Neural progenitor cell (in vitro differentiated cells): ENCODE results near the gene KLC1. TPM values are rescaled to one million over a fixed set of nuclear protein-coding genes. Genes with fewer than 3 reads are reported as not detected.

Experiments
- DNase-seq: peaks from one replicate; pipeline ENCODE4 v3.0.0-alpha.2; 2016; ENCODE audit warnings: low spot score
- H2AFZ ChIP-seq: fragments of 200-600 bp; sonication (generic); replicated peaks from 2 replicates; pipeline ENCODE4 v1.6.1; 2016; ENCODE audit warnings: antibody characterized with exemption
- H3F3A ChIP-seq: fragments of 200-600 bp; sonication (generic); 2 replicates; pipeline ENCODE4 v1.6.1; 2016; ENCODE audit warnings: antibody characterized with exemption, low read depth
- H3K27ac ChIP-seq: fragments of 200-600 bp; sonication (generic); 2 replicates; pipeline ENCODE4 v1.5.1; 2016; ENCODE audit warnings: mild to moderate bottlenecking
- H3K27me3 ChIP-seq: fragments of 200-600 bp; sonication (generic); 2 replicates; pipeline ENCODE4 v1.6.1; 2016; ENCODE audit warnings: mild to moderate bottlenecking, moderate library complexity
- H3K36me3 ChIP-seq: fragments of 200-600 bp; sonication (generic); 2 replicates; pipeline ENCODE4 v1.5.1; 2016
- H3K4me1 ChIP-seq: fragments of 200-600 bp; sonication (generic); 2 replicates; pipeline ENCODE4 v1.6.1; 2016; ENCODE audit warnings: mixed run types
- H3K4me2 ChIP-seq: fragments of 200-600 bp; sonication (generic); 2 replicates; pipeline ENCODE4 v1.6.1; 2016
- H3K4me3 ChIP-seq: fragments of 200-600 bp; sonication (generic); 2 replicates; pipeline ENCODE4 v1.5.1; 2016
- H3K79me2 ChIP-seq: fragments of 200-600 bp; sonication (generic); 2 replicates; pipeline ENCODE4 v1.6.1; 2016; ENCODE audit warnings: low read depth
- H3K9ac ChIP-seq: fragments of 200-600 bp; sonication (generic); 2 replicates; pipeline ENCODE4 v1.6.1; 2016
- H3K9me3 ChIP-seq: fragments of 200-600 bp; sonication (generic); 2 replicates; pipeline ENCODE4 v1.5.1; 2016; ENCODE audit warnings: low read depth
- H4K20me1 ChIP-seq: fragments of 200-600 bp; sonication (generic); 2 replicates; pipeline ENCODE4 v1.6.1; 2016; ENCODE audit warnings: low read depth
- H3K27ac Mint-ChIP-seq: 3 replicates; pipeline ENCODE4 v1.8.0; 2021; ENCODE audit warnings: mixed read lengths
- H3K27me3 Mint-ChIP-seq: 2 replicates; pipeline ENCODE4 v1.8.0; 2022; ENCODE audit warnings: low read depth, mild to moderate bottlenecking, inconsistent platforms, moderate library complexity, mixed read lengths; ENCODE audit not compliant: insufficient read depth
- H3K36me3 Mint-ChIP-seq: 3 replicates; pipeline ENCODE4 v1.8.0; 2021; ENCODE audit warnings: mixed read lengths
- H3K4me1 Mint-ChIP-seq: 3 replicates; pipeline ENCODE4 v1.8.0; 2021; ENCODE audit warnings: mixed read lengths
- H3K4me3 Mint-ChIP-seq: 3 replicates; pipeline ENCODE4 v1.8.0; 2021; ENCODE audit warnings: mild to moderate bottlenecking, moderate library complexity, mixed read lengths
- H3K9me3 Mint-ChIP-seq: 3 replicates; pipeline ENCODE4 v1.8.0; 2020; ENCODE audit warnings: mixed read lengths
- CTCF ChIP-seq: fragments of 200-600 bp; sonication (generic); IDR thresholded peaks from 2 replicates; pipeline ENCODE4 v1.5.1; 2017; ENCODE audit warnings: antibody characterized with exemption, mild to moderate bottlenecking
- EZH2 ChIP-seq: fragments of 200-600 bp; sonication (generic); IDR thresholded peaks from 2 replicates; pipeline ENCODE4 v1.6.1; 2017; ENCODE audit warnings: antibody characterized with exemption, mild to moderate bottlenecking, moderate library complexity
- EZH2phosphoT487 ChIP-seq: fragments of 200-600 bp; sonication (generic); IDR thresholded peaks from 2 replicates; pipeline ENCODE4 v1.6.1; 2017; ENCODE audit warnings: antibody characterized with exemption
- total RNA-seq: library from RNA; depleted of rRNA; stranded (reverse); fragments of >200 nt; gene quantifications from 2 replicates; pipeline ENCODE4 v1.2.3, GENCODE V29; 2015; ENCODE audit warnings: low replicate concordance

KLC1 gene
- total RNA-seq, 1 donor from 2014 or later, result 163 TPM

DNA sequence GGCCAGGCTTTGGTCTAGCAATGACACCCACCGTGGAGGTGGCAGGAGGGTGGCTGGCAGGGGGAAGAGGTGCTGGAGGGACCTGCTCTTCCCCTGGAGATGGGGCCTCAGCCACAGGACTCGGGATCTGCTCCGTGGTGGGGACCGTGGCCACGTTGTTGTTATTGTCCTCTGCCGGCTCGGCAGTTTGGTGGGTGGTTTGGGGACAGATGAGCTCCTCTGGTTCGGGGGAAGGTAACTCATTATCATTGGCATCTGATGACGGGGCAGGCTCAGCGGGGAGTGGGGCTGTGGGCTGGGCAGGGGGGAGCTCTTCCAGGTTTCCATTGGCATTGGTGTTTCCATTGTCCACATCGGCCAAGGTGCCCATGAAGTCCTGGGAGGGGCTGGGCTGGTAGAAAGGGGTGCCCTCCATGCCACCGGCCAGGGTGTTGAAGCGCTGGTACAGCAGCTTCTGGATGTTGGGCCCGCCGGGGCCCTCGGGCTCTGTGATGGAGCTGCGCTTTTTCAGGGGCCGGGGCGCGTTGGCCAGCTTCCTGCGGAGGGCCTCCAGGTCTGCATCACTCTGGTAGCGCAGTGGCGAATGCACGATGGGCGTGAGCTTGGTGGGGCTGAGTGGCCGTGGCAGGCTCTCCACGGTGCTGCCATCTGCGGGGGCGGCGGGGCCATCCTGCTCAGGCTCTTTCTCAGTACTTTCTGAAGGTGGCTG is 110.9 kb downstream of the KLC1 start:
- H3K9ac ChIP-seq, result no peak overlapping the region
- DNase-seq, result no peak
- TF ChIP-seq EZH2phosphoT487, result no peak
- no peak for TF ChIP-seq CTCF
- TF ChIP-seq EZH2, result no peak
- H3K4me3 Mint-ChIP-seq, result no peak overlapping the region
- peaks cover 4% of the 10 kb centered on the region for H3K4me1 Mint-ChIP-seq
- H3K9me3 ChIP-seq, result no peaks in the 10 kb centered on the region
- no peak overlapping the region for H3K4me3 ChIP-seq
- no peaks in the 10 kb centered on the region for H3K36me3 ChIP-seq
- H2AFZ ChIP-seq, result no peak overlapping the region
- H3K9me3 Mint-ChIP-seq, result no peaks in the 10 kb centered on the region
- no peak overlapping the region for H3K27ac Mint-ChIP-seq
- peaks cover 15% of the 10 kb centered on the region for H3K36me3 Mint-ChIP-seq
- H3F3A ChIP-seq, result no peaks in the 10 kb centered on the region
- H4K20me1 ChIP-seq, result peaks cover 5% of the 10 kb centered on the region
- H3K79me2 ChIP-seq, result no peaks in the 10 kb centered on the region
- peaks cover 5% of the 10 kb centered on the region for H3K4me1 ChIP-seq
- H3K27ac ChIP-seq, result no peak overlapping the region
- no peak overlapping the region for H3K4me2 ChIP-seq
- H3K27me3 Mint-ChIP-seq, result peaks cover 4% of the 10 kb centered on the region
- H3K27me3 ChIP-seq, result no peaks in the 10 kb centered on the region

DNA sequence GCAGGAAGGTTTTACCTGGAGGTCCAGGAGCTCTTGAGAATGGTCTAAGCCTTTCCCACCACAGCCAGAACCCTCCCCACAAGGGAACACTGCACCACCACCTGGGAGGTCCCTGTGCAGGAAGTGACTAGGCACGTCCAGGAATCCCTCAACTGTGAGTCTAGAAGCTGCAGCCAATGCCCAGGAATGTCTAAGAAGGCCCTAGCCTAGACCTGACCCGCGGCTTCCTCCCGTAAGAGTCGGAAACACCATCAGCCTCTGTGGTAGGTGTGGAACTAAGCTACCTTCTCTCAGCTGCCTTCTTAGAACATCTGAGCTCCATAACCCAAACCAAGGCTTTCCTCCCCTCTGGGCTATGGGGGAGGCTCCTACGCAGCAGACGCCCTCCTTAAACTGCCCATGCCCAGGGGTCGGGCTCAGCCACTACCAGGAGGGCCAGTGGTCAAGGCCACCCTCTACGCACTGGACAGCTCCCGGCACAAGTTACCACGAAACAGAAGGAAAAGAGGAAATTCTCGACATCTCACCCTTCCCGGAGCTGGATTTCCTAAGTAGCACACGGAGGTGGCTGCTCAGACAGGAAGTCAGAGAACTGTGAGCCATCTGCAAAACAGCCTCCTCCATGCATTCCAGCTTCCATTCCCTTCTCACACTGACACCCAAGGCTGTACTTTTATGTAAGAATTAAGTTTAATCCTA is 112.1 kb downstream of the KLC1 start:
- Mint-ChIP-seq H3K4me1 (peaks cover 4% of the 10 kb centered on the region), H3K36me3 (peaks cover 15% of the 10 kb centered on the region), H3K9me3 (no peaks in the 10 kb centered on the region), H3K27ac (no peak overlapping the region), H3K27me3 (peaks cover 2% of the 10 kb centered on the region), H3K4me3 (no peak overlapping the region)
- no peaks in the 10 kb centered on the region for H3K36me3 ChIP-seq
- H3K27me3 ChIP-seq, result no peaks in the 10 kb centered on the region
- no peak overlapping the region for H3K4me3 ChIP-seq
- H3K9me3 ChIP-seq, result no peaks in the 10 kb centered on the region
- H3F3A ChIP-seq, result no peaks in the 10 kb centered on the region
- H3K4me1 ChIP-seq, result peaks cover 5% of the 10 kb centered on the region
- no peak overlapping the region for H3K4me2 ChIP-seq
- no peaks in the 10 kb centered on the region for H3K79me2 ChIP-seq
- TF ChIP-seq EZH2 (no peak), EZH2phosphoT487 (no peak), CTCF (no peak)
- peaks cover 2% of the 10 kb centered on the region for H4K20me1 ChIP-seq
- H3K27ac ChIP-seq, result no peak overlapping the region
- H3K9ac ChIP-seq, result no peak overlapping the region
- no peak overlapping the region for H2AFZ ChIP-seq
- no peak for DNase-seq

DNA sequence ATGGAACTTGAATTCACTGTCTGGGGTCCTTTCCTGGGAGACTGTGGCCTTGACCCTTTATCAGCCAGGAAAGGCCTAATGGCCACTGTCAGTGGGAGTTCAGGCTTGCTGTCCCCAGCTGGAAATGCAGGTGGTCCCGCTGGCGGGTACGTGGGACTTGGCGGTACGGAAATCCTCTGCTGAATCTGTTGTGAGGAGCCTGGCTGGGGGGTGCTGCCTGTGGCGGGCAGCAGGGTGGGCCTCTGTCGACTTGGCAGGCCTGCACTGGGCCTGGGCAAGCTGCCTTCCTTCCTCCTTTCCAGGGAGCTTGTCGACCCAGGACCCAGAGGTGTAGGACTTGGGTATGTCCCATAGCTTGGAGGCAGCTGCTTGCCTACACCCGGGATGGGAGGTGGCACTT is 112.9 kb downstream of the KLC1 start:
- Mint-ChIP-seq H3K27ac (no peak overlapping the region), H3K27me3 (peaks cover 2% of the 10 kb centered on the region), H3K36me3 (peaks cover 15% of the 10 kb centered on the region), H3K9me3 (no peaks in the 10 kb centered on the region), H3K4me3 (no peak overlapping the region), H3K4me1 (peaks cover 4% of the 10 kb centered on the region)
- H3K27ac ChIP-seq, result no peak overlapping the region
- H3K9ac ChIP-seq, result no peak overlapping the region
- TF ChIP-seq EZH2 (no peak), CTCF (no peak), EZH2phosphoT487 (no peak)
- H3K4me3 ChIP-seq, result no peak overlapping the region
- no peaks in the 10 kb centered on the region for H4K20me1 ChIP-seq
- no peak overlapping the region for H2AFZ ChIP-seq
- H3K79me2 ChIP-seq, result no peaks in the 10 kb centered on the region
- H3F3A ChIP-seq, result no peaks in the 10 kb centered on the region
- H3K4me1 ChIP-seq, result peaks cover 5% of the 10 kb centered on the region
- H3K27me3 ChIP-seq, result no peaks in the 10 kb centered on the region
- no peaks in the 10 kb centered on the region for H3K36me3 ChIP-seq
- H3K4me2 ChIP-seq, result no peak overlapping the region
- no peak for DNase-seq
- H3K9me3 ChIP-seq, result no peaks in the 10 kb centered on the region
